ENCODE data around the gene SND1.
"Not testable (repeated sequence)": the region's sequence is repeated elsewhere in the genome, so short reads cannot be mapped to it uniquely, and the experiment has no call there.

Gene SND1

GRCh38 chr7:127896659-127897058 lies 244.7 kb downstream of the SND1 start:
- DNase-seq: no peak

- DNase-seq: no peak
These were observed 245.9 kb downstream of the SND1 start for GRCh38 chr7:127897704-127898454.

GRCh38 chr7:127899411-127899810 lies 247.4 kb downstream of the SND1 start:
- DNase-seq: no peak

- no peak for DNase-seq
These were observed 248.1 kb downstream of the SND1 start for GRCh38 chr7:127900141-127900540.

GRCh38 chr7:127900732-127901685 lies 249.0 kb downstream of the SND1 start:
- no peak for DNase-seq

- DNase-seq: no peak
These were observed 250.1 kb downstream of the SND1 start for GRCh38 chr7:127901895-127902703.

- DNase-seq: not testable (repeated sequence)
These were observed 250.8 kb downstream of the SND1 start for GRCh38 chr7:127902753-127903152.

GRCh38 chr7:127903892-127904669 lies 252.1 kb downstream of the SND1 start:
- DNase-seq: no peak

- no peak for DNase-seq
These were observed 252.6 kb downstream of the SND1 start for GRCh38 chr7:127904670-127904985.

- DNase-seq: no peak
These were observed 253.0 kb downstream of the SND1 start for GRCh38 chr7:127905021-127905420.

- DNase-seq: no peak
These were observed 253.7 kb downstream of the SND1 start for GRCh38 chr7:127905491-127906330.

GRCh38 chr7:127907110-127908040 lies 255.4 kb downstream of the SND1 start:
- DNase-seq: no peak

- no peak for DNase-seq
These were observed 256.6 kb downstream of the SND1 start for GRCh38 chr7:127908430-127909258.

GRCh38 chr7:127909424-127910152 lies 257.6 kb downstream of the SND1 start:
- DNase-seq: no peak

- DNase-seq: no peak
These were observed 258.7 kb downstream of the SND1 start for GRCh38 chr7:127910670-127911069.

GRCh38 chr7:127911968-127912511 lies 260.0 kb downstream of the SND1 start:
- DNase-seq: no peak

GRCh38 chr7:127912901-127913300 lies 260.9 kb downstream of the SND1 start:
- no peak for DNase-seq

- DNase-seq: no peak
These were observed 261.7 kb downstream of the SND1 start for GRCh38 chr7:127913686-127914085.
